ENCODE results near the gene TAGLN.

GRCh38 chr11:117228091-117228490 lies 28.9 kb downstream of the TAGLN start:
- TF ChIP-seq EZH2 (IDR thresholded peaks at IDR 0.05; ENCODE audit: insufficient read depth, poor library complexity, severe bottlenecking) (no peak), EZH2phosphoT487 (IDR thresholded peaks at IDR 0.05; ENCODE audit: insufficient read depth, low read depth) (no peak)
